Right lobe of liver (tissue), 6 donors: ENCODE data around the gene DRG1. TPM values are rescaled to one million over a fixed set of nuclear protein-coding genes. Genes with fewer than 3 reads are reported as not detected.
"Not testable (repeated sequence)": the region's sequence is repeated elsewhere in the genome, so short reads cannot be mapped to it uniquely, and the experiment has no call there.

Experiments used
- ATAC-seq, 4 donors: fragments of 200-7000 bp; cut with Tn5 transposase; one replicate each; pipeline ENCODE4 v1.9.1; 2020; ENCODE audit warnings: mild to moderate bottlenecking in 4 of 4, moderate library complexity in 4 of 4
- DNase-seq, 3 donors: peaks; one replicate each; pipeline ENCODE4 v3.0.0-alpha.2; 2020
- H3K27ac ChIP-seq, 3 donors: fragments of 200-600 bp; one replicate each; pipeline ENCODE4 v1.8.0; 2022
- H3K27me3 ChIP-seq, 2 donors: fragments of 200-600 bp; one replicate each; pipeline ENCODE4 v1.8.0; 2022
- H3K36me3 ChIP-seq, 4 donors: fragments of 200-600 bp; sonication (generic) in 1 of 4; one replicate each; pipeline versions ENCODE4 v1.5.1 to v1.8.0; 2017 to 2022; ENCODE audit warnings: control low read depth in 1 of 4
- H3K4me1 ChIP-seq, 4 donors: fragments of 200-600 bp; sonication (generic) in 1 of 4; one replicate each; pipeline versions ENCODE4 v1.5.1 to v1.8.0; 2017 to 2022; ENCODE audit warnings: control low read depth in 1 of 4
- H3K4me3 ChIP-seq, 3 donors: fragments of 200-600 bp; one replicate each; pipeline ENCODE4 v1.8.0; 2022
- H3K9me3 ChIP-seq, 4 donors: fragments of 200-600 bp; sonication (generic) in 1 of 4; one replicate each; pipeline versions ENCODE4 v1.5.1 to v1.8.0; 2017 to 2022; ENCODE audit warnings: control low read depth in 1 of 4
- CTCF ChIP-seq, 4 donors: fragments of 200-600 bp in 3 of 4; fragments of 450-650 bp in 1 of 4; IDR thresholded peaks; one replicate each; pipeline versions ENCODE4 v1.5.1 to v1.8.0; 2016 to 2022; ENCODE audit warnings: antibody characterized with exemption in 4 of 4, mild to moderate bottlenecking in 2 of 4
- POLR2A ChIP-seq: fragments of 450-650 bp; IDR thresholded peaks from one replicate; pipeline ENCODE4 v1.6.1; 2017; ENCODE audit warnings: antibody characterized with exemption, mild to moderate bottlenecking
- WGBS: methylation state at CpG from one replicate; pipeline ENCODE4 v1.1.6; 2018; ENCODE audit warnings: low coverage, low lambda C conversion rate; ENCODE audit not compliant: insufficient coverage; ENCODE audit errors: missing lambda C conversion rate; 5-methylcytosine and 5-hydroxymethylcytosine counted together
- intact Hi-C, 2 donors: fragments of 100-400 bp; cut with DNase I; formaldehyde crosslinking; loops; one replicate each; pipeline versions ENCODE4 v1.11.2 to v1.14.1; 2022
- total RNA-seq, 6 experiments: library from RNA; depleted of rRNA in 2 of 6; stranded (reverse); fragments of >200 nt in 2 of 6; fragmentation: NEBNext Ultra II Directional in 3 of 6; extraction: Animal tissue kit (Norgen Biotek cat#: 25700) in 3 of 6; gene quantifications; one replicate each; pipeline versions ENCODE4 v1.1.0 to v1.2.4, GENCODE V29; 2016 to 2023
- donor health status: DM: no; HTN: yes; CAD: no.
- donor health status: DM: no; HTN: no; CAD: no.
- donor health status: DM: no; HTN: no; CAD: no.
- donor health status: DM: no; HTN: yes; CAD: no.
- donor health status: DM: no; HTN: yes; CAD: no.

Gene DRG1
- total RNA-seq, 6 experiments from 2014 or later, result 24.2 to 34.7 (median 26.5) TPM

- Histone ChIP-seq H3K36me3 (peaks cover 0 to 32% (median 16%) of the 10 kb centered on the region in 4 donors), H3K4me1 (peaks cover 0 to 25% (median 9%) of the 10 kb centered on the region in 4 donors), H3K9me3 (no peaks in the 10 kb centered on the region), H3K27ac (peak overlapping the region; percentile 82 to 86 (median 86)), H3K4me3 (peak overlapping the region; percentile 95 to 97 (median 97)), H3K27me3 (no peaks in the 10 kb centered on the region)
- DNase-seq (no peak), ATAC-seq (peak in 2 of 4 donors; percentile 0 to 2)
- intact Hi-C loops, result loop anchor here in 1 of 2 donors (10.0 kb wide), 1 partner anchor 55 kb away; the partner anchor contains the start of gene PATZ1
- TF ChIP-seq POLR2A (no peak), CTCF (IDR thresholded peaks at IDR 0.05) (no peak)
- WGBS, result under 1% methylated on average over 11 of the region's 11 CpGs
These were observed 606 bp downstream of the DRG1 start for GRCh38 chr22:31400023-31400397.

DNA sequence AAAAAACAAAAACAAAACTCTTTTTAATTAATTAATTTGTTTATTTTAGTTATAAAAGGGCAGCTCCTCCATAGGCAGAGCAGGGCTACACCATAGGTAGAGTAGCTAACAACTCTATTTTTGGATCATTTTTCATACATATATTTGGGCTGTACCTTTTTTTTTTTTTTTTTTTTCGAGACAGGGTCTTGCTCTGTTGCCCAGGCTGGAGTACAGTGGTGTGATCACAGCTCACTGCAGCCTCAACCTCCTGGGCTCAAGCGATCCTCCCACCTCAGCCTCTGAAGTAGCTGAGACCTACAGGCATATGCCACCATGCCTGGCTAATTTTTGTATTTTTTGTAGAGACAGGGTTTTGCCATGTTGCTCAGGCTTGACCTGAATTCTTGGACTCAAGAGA, 2.9 kb downstream of the DRG1 start:
- not testable (repeated sequence) for ATAC-seq, H3K27ac ChIP-seq, H3K9me3 ChIP-seq, H3K27me3 ChIP-seq, H3K4me3 ChIP-seq, DNase-seq
- intact Hi-C loops, result loop anchor here in 1 of 2 donors (10.0 kb wide), 1 partner anchor 58 kb away; the partner anchor contains the start of gene PATZ1
- 100% methylated on average over 1 of the region's 2 CpGs for WGBS
- Histone ChIP-seq H3K36me3 (peaks cover 2 to 56% (median 25%) of the 10 kb centered on the region in 4 donors), H3K4me1 (peaks cover 0 to 23% (median 9%) of the 10 kb centered on the region in 4 donors)

- Histone ChIP-seq H3K4me1 (no peaks in the 10 kb centered on the region), H3K27ac (no peak overlapping the region), H3K36me3 (peaks cover 0 to 97% (median 39%) of the 10 kb centered on the region in 4 donors), H3K9me3 (no peaks in the 10 kb centered on the region), H3K4me3 (no peak overlapping the region), H3K27me3 (no peaks in the 10 kb centered on the region)
- TF ChIP-seq POLR2A (no peak), CTCF (IDR thresholded peaks at IDR 0.05) (no peak)
- ATAC-seq (no peak), DNase-seq (no peak)
- WGBS, result 83% methylated on average over 8 of the region's 9 CpGs
- intact Hi-C loops, result no loop called here
These were observed 26.1 kb downstream of the DRG1 start for GRCh38 chr22:31425331-31426050.

- H3K4me3 ChIP-seq, result no peak overlapping the region
- no peaks in the 10 kb centered on the region for H3K27me3 ChIP-seq
- H3K36me3 ChIP-seq, result peaks cover 0 to 54% (median 21%) of the 10 kb centered on the region in 4 donors
- H3K9me3 ChIP-seq, result no peaks in the 10 kb centered on the region
- intact Hi-C loops, result no loop called here
- TF ChIP-seq CTCF (IDR thresholded peaks at IDR 0.05), result no peak
- TF ChIP-seq POLR2A, result no peak
- H3K4me1 ChIP-seq, result peaks cover 0 to 29% (median 15%) of the 10 kb centered on the region in 4 donors
- 33% methylated on average over 5 of the region's 5 CpGs for whole genome bisulfite sequencing
- ATAC-seq, result peak; percentile 56 to 79 (median 72)
- H3K27ac ChIP-seq, result peak overlapping the region in 2 of 3 donors; percentile 24 to 57
- DNase-seq, result peak; percentile 46 to 79 (median 70)
These were observed 32.5 kb downstream of the DRG1 start for GRCh38 chr22:31431950-31432349.

DNA sequence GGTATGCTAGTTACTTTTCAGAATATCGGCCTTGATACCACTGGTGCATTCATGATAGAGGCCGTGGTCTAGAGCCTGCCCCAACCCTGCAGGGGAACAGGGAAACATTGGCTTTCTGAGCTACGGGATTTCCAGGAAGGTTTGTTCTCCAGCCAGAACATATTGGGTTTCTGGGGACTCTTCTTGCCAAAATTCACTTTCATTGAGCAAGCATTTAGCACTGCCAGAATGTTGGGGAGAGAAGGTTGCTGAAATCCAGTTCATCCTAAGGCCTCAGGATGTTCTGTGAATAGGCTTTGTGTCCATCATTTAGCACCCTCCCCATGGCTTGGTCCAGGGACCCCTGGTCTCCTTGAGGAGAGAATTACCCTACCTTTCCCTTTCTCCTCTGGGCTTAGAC, 36.7 kb downstream of the DRG1 start:
- TF ChIP-seq POLR2A, result no peak
- no peak for TF ChIP-seq CTCF (IDR thresholded peaks at IDR 0.05)
- H3K27me3 ChIP-seq, result no peaks in the 10 kb centered on the region
- H3K4me3 ChIP-seq, result no peak overlapping the region
- DNase-seq (peak in 1 of 3 donors; percentile 46), ATAC-seq (peak; percentile 68 to 77 (median 71))
- peaks cover 0 to 31% (median 16%) of the 10 kb centered on the region in 4 donors for H3K4me1 ChIP-seq
- peaks cover 0 to 57% (median 25%) of the 10 kb centered on the region in 4 donors for H3K36me3 ChIP-seq
- intact Hi-C loops, result no loop called here
- 18% methylated on average over 2 of the region's 3 CpGs for WGBS
- H3K9me3 ChIP-seq, result no peaks in the 10 kb centered on the region
- H3K27ac ChIP-seq, result peak overlapping the region in 1 of 3 donors; percentile 39
